ENCODE data around the gene RAF1. TPM values are rescaled to one million over a fixed set of nuclear protein-coding genes. Genes with fewer than 3 reads are reported as not detected.

The RAF1 gene
- total RNA-seq, 1 donor from 2014 or later = 142 TPM

DNA sequence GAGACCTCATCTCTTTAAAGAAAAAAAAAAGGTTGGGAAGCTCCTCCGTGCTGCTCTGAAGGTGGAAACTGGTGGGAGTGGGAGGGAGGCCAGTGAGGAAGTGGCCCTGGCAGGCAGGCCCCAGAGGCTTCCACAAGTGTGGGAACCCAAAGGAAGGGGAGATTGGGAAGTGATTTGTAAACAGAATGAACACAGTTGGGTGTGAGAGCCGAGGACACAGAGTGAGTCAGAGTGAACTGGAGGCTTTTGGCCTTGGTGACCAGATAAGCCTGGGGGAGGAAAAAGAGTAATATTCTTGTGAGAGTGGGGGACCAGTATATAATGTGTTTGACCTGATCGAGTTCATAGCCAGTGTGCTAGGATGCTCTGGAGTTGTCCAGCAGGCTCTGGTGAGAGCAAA, 84.0 kb downstream of the RAF1 start:
- intact Hi-C loops (cut with DNase I) = no loop called here
- DNase-seq = no peak
- ATAC-seq (ENCODE audit: poor library complexity) = no peak

DNA sequence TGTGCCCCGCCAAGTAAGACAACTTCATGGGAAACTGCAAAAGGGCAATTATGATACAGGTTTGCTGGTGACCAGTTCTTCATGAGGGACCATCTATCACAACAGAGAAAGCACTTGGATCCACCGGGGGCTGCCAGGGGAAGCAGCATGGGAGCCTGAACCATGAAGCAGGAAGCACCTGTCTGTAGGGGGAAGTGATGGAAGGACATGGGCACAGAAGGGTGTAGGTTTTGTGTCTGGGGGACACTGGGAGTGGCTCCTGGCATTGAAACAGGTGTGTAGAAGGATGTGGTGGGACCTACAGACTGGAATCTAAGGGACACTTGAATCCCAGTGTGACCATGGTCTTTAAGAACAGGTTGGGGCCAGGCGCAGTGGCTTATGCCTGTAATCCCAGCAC, 84.5 kb downstream of the RAF1 start:
- intact Hi-C loops (cut with DNase I) = no loop called here
- ATAC-seq (ENCODE audit: poor library complexity) = no peak

DNA sequence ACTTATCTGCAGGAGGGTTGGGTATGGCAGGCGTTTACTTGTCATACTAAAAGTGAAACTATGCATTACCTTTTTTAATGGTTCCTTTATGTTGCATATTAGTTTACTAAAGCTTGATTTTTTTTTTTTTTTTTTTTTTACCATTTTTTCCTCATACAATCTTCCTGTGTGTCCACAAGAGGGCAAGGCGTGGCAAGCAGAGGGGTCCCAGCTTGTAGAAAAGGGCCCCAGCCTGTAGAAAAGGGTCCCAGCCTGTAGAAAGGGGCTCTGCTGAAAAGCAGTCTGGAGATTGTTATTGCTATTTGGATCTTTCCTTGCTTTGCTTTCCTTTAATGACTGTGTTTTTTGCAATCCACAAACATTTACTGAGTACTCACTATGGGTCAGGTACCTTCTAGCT, 85.2 kb downstream of the RAF1 start:
- ATAC-seq (ENCODE audit: poor library complexity) = no peak
- intact Hi-C loops (cut with DNase I) = no loop called here
- no peak for DNase-seq

More for the DNA sequence above, 84.5 kb downstream of the RAF1 start:
- no peak for DNase-seq

DNA sequence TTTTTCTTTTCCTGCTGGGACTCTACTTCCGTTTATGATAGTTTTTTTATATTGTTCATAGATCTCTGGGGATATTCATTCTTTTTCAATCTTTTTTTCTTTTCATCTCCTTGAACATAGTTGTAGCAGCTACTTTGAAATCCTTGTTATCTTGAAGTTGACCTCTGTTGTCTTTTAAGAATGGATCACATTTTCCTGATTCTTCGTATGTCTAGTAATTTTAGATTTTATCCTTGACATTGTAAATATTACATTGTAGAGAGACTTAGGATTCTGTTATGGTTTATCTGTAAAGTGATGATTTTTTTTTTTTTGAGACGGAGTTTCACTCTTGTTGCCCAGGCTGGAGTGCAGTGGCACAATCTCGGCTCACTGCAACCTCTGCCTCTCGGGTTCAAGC, 86.5 kb downstream of the RAF1 start:
- DNase-seq (no peak), ATAC-seq (ENCODE audit: poor library complexity) (no peak)
- intact Hi-C loops (cut with DNase I) = no loop called here

DNA sequence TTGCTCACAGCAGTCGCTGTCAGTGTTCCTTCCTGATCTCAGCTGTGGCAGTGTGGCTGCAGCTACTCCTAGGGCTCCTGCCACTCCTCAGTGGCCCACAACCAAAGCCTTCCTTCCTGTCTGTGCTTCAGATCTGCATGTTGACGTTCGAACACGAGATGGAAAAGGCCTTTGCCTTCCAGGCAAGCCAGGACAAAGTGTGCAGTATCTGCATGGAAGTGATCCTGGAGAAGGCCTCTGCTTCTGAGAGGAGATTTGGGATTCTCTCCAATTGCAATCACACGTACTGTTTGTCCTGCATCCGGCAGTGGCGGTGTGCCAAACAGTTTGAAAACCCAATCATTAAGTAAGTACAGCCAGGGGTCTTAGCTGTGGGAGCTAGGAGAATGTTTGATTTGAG, 89.3 kb downstream of the RAF1 start:
- ATAC-seq (ENCODE audit: poor library complexity) (peak; percentile 83), DNase-seq (no peak)
- intact Hi-C loops (cut with DNase I) = no loop called here

DNA sequence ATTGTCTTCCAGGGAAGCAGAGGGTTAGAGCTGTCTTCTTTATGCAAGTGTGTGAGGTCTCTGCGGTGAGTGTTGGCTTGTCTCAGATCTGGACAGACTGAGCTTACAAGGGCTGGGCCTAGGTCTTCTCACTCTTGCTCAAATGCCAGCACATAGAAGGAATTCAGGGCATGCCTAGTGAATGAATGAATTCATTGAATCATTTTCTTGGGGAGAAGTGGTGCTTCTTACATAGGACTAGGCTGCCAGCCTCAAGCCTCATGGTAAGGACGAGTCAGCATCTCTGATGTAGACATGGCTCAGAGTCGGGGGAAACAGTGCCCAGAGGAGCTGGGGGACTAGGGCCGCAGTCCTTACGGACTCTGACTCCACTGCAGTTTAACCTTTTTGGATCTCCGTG, 89.8 kb downstream of the RAF1 start:
- ATAC-seq (ENCODE audit: poor library complexity) (no peak), DNase-seq (no peak)
- intact Hi-C loops (cut with DNase I) = no loop called here

DNA sequence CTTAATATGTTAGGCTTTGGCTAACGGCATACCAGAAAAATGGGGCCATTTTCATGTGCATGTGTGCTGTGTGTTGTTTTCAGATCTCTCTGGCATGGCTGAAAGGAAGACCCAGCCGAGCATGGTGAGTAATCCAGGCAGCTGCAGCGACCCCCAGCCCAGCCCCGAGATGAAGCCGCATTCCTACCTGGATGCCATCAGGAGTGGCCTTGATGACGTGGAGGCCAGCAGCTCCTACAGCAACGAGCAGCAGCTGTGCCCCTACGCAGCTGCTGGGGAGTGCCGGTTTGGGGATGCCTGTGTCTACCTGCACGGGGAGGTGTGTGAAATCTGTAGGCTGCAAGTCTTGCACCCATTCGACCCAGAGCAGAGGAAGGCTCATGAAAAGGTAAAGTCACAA, 91.9 kb downstream of the RAF1 start:
- DNase-seq (no peak), ATAC-seq (ENCODE audit: poor library complexity) (no peak)
- intact Hi-C loops (cut with DNase I) = no loop called here

DNA sequence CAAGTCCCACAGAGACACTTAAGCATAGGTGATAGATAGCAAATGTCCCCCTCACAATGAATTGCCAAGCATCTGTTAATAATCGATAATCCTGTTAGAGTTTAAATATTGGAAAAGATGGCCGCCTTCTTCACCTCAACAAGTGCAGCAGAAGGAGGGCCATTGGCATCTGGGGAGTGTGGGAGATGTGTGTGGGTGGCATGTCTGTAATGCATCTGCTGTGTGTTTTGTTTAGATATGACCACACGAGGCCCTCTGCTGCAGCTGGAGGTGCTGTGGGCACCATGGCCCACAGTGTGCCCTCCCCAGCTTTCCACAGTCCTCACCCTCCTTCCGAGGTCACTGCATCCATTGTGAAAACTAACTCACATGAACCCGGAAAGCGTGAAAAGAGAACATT, 94.1 kb downstream of the RAF1 start:
- no peak for ATAC-seq (ENCODE audit: poor library complexity)
- intact Hi-C loops (cut with DNase I) = no loop called here
- no peak for DNase-seq

DNA sequence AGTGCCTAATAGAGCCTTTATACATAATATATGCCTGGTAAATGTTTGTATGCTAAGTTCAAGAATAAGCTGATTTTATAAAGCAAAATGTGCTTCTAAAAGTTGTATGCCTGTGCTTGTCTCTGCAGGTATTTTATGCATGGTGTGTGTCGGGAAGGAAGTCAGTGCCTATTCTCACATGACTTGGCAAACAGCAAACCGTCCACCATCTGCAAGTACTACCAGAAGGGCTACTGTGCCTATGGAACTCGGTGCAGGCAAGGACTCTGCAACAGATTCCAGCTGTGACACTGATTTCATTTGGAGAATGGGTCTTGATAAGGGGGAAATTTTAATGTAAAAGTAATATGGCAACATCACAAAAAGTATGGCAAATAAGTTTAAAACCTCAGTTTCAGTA, 95.2 kb downstream of the RAF1 start:
- ATAC-seq (ENCODE audit: poor library complexity) (no peak), DNase-seq (no peak)
- intact Hi-C loops (cut with DNase I) = no loop called here

DNA sequence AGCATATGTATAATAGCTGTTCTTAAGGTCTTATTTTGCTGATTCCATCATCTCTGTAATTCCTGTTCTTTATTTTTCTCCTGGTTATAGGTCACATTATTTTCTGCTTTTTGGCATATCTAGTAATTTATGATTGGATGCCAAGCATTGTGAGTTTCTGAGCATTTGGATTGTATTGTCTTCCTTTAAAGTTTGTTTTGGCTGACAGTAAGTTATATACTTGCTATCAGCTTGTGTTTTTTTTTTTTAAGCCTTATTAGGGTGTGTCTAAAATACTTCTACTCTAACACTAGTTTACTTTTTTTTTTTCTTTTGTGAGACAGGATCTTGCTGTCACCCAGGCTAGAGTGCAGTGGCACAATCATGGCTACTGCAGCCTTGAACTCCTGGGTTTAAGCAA, 96.9 kb downstream of the RAF1 start:
- intact Hi-C loops (cut with DNase I) = no loop called here
- ATAC-seq (ENCODE audit: poor library complexity) (no peak), DNase-seq (no peak)

DNA sequence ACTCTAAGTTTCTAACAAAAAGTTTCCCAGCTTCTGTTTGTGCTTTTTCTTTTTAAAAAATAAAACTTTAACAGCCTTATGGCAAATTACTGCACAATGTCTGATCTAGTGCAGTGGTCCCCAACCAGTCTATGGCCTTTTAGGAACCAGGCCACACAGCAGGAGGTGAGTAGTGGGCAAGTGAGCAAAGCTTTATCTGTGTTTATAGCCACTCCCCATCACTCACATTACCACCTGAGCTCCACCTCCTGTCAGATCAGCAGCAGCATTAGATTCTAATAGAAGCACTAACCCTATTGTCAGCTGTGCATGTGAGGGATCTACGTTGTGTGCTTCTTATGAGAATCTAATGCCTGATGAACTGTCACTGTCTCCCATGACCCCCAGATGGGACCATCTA, 101.5 kb downstream of the RAF1 start:
- no peak for ATAC-seq (ENCODE audit: poor library complexity)
- intact Hi-C loops (cut with DNase I) = no loop called here
- DNase-seq = no peak

DNA sequence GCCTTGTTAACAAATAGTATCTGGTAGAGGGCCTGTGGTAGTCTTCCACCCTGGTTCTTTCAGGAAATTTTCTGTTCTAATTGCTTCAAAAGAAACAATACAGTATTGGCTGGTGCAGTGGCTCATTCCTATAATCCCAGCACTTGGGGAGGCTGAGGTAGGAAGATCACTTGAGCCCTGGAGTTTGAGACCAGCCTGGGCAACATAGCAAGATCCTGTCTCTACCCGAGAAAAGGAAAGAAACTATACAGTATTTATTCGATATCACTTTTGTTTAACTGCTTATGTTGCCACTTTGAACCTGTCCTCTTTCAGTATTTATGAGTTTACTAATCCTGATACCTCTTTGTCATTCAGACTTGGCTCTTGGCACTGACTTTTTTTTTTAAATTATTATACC, 102.5 kb downstream of the RAF1 start:
- DNase-seq = no peak
- intact Hi-C loops (cut with DNase I) = no loop called here
- no peak for ATAC-seq (ENCODE audit: poor library complexity)

DNA sequence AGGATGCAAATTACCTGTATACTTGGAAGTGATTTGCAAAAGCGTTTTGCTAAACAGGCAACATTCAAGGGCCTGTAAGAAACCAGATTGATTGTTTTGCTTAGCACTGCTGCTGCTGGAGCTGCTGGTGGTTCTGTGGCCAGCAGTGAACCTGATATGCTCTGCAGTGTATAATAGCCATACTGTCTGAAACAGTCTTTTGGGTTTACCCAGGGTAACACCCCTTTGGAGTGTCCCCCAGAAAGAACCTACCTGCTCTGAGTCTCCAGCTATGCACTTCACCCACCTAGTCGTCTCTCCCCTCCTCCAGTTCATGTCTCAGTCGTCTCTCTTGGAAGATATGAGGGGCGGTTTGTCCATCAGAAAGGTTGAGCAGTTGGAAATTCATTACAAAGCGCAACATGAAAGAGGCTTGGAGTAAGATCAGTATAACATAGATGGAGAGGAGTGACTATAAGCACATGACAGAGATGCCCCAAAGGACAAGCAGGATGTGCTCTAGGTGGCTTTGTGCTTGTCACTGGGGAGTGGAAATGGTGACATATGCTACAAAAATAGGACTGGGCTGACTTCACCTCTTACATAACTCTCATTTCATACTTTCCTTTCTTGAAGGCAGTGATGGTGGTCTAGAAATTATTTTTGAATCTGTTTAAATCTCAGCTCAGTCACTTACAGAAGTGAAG, 103.3 kb downstream of the RAF1 start:
- no peak for ATAC-seq (ENCODE audit: poor library complexity)
- intact Hi-C loops (cut with DNase I) = no loop called here
- no peak for DNase-seq

DNA sequence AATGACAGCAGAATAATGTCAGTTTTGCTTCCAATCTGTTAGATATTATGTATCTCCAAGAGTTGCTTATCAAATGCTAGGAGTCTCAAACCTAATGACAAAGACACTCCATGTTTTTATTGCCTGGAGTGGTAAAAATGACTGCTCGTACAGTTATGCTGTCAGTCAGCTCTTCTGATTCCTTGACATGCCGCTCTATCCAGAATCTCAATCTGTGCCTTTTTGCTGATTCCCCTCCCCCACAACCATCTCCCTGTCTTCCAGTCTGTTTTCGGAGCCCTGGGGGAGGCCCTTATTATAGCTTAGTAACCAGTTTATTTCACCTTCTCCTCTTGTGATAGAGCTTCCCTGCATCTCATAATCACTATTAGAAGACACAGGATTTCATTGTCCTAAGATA, 104.4 kb downstream of the RAF1 start:
- DNase-seq (no peak), ATAC-seq (ENCODE audit: poor library complexity) (no peak)
- intact Hi-C loops (cut with DNase I) = loop anchor here (5.0 kb wide), 1 partner anchor 103 kb away; the partner anchor contains the start of gene RAF1

DNA sequence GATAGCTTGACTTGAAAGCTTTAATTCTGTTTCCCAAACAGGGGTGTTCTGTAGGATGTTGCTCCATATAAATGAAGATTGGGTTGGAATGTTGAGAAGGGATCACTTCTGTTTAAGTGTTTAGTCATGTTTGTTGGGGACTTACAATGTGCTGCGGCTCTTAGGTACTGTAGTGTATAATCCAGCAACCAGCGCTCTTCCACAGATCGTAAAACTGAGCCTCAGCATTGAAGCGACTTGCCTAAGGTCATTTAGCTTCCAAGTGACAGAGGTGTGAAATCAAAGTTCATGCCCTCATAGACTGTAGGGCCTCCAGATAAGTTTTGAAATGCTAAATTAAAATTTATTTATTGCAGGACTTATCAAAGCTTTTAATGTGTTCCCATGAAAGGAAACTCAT, 105.2 kb downstream of the RAF1 start:
- no peak for ATAC-seq (ENCODE audit: poor library complexity)
- intact Hi-C loops (cut with DNase I) = loop anchor here (5.0 kb wide), 1 partner anchor 104 kb away; the partner anchor contains the start of gene RAF1

DNA sequence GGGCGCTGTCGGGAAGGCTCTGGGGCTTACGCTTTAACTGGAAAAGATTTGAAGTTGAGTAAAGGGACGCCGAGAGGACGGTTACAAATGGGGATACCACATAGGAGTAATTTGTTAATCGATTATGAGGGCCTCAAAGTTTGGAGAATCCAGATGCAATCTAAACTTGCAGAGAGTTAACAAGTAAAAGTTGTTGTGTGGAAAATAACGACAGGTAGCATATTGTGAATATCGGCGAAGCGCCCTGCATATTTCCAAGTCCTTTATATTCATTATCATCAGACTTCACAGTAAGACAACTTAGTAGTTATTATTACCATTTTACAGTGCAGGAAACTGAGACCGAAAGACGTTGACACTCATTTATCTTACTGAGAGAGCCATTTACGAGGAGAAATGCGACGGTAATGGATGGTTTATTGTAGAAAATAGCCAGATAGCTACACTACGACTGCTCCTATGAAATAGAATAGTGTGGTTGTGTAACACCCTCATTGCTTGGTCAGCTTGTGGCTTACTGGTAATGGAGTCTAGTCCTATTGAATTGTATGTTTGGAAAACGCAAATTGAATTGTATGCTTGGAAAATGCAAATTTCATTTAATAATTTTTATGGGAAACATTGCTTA, 106.3 kb downstream of the RAF1 start:
- intact Hi-C loops (cut with DNase I) = loop anchor here (5.0 kb wide), 1 partner anchor 105 kb away; the partner anchor contains the start of gene RAF1
- ATAC-seq (ENCODE audit: poor library complexity) = no peak
- DNase-seq = no peak

More for the DNA sequence above, 105.2 kb downstream of the RAF1 start:
- DNase-seq = no peak

DNA sequence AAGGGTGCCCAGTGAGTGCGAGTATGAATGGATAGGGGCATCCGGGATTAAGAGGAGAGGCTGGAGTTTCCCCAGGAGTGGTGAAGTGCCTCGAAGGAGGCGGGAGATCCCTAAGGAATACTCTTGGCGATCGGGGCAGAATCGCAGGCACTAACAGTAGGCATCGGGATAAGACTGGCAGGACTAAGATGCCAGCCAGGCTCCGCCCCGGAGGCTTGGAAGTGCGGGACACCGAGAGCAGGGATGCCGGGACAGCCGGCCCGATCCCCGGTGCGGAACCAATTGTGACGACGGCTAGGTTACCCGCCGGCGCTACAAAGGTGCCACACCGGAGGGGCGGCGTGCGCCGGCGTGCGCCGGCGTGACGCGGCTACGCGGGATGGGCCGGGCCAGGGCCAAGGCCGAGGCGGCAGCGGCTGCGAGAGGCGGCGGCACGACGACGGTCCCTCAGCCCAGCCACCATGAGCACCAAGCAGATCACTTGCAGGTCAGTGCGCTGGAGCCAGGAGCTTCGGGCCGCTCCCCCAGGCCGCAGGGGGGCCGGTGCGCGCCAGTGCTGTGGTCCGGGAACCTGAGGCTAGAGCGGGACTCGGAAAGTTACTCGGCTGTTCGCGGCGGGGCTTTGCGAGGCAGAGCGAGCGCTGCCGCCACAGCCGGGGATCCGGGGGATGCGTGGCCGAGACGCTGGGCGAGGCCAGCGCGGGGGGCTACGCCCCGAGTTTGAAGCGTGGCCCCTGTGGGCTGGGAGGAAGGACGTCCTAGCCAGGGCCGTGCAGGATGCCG, 107.0 kb downstream of the RAF1 start, which contains the start of gene MKRN2:
Gene MKRN2, plus strand, starts transcription at position 398 of the 783 bp plus-strand sequence. Its CDS starts 64 bp downstream, at position 462.
- ATAC-seq (ENCODE audit: poor library complexity) = peak; percentile 97
- intact Hi-C loops (cut with DNase I) = loop anchor here (5.0 kb wide), 1 partner anchor 105 kb away; the partner anchor contains the start of gene RAF1

DNA sequence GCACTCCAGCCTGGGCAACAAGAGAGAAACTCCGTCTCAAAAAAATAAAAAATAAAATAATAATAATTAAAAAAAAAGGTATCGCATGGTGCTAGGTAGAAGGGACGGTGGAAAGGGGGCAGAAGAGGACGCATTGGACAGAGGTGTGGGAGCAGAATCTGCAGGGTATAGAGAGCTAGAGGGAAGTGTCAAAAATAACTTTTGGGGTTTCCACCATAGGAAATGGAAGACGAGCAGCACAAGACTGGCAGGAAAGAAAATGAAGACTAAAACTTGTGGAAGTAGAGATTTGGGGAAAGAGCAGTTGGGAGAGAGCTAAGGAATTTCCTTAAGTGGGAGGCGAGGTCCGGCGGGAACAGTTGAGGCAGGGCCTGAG, 107.6 kb downstream of the RAF1 start:
- intact Hi-C loops (cut with DNase I) = loop anchor here (5.0 kb wide), 1 partner anchor 106 kb away; the partner anchor contains the start of gene RAF1
- peak; percentile 23 for ATAC-seq (ENCODE audit: poor library complexity)

More for the DNA sequence above, 107.0 kb downstream of the RAF1 start, which contains the start of gene MKRN2:
- peak; percentile 93 for DNase-seq

DNA sequence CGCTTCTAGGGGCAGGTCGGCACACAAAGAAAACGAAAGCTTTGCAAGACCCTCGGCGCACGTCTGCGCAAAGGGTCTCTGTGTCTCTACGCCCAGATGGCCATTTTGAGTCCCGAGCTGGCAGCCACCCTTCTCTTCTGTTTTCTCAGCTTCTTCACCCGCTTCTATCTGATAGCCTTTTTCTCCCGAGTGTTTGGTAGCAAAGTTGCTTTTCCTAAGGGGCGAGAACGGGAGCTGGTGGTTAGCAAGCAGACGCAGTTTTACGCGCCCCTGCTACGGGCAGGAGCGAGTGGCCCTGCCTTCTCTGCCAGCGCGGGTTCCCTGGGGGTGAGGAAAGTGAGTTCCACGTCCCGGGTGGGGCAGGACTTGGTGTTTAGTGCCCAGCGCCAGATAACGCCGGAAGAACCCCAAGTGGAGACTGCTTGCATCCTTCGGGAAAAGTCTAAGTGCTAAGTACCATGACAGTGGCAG, 110.0 kb downstream of the RAF1 start:
- intact Hi-C loops (cut with DNase I) = no loop called here
- ATAC-seq (ENCODE audit: poor library complexity) (no peak), DNase-seq (peak; percentile 50)

More for the DNA sequence above, 107.6 kb downstream of the RAF1 start:
- no peak for DNase-seq
